ENCODE results near the gene METTL14.

- no peak for TF ChIP-seq CTCF (IDR thresholded peaks at IDR 0.05)
- no peak for TF ChIP-seq ZFX (IDR thresholded peaks at IDR 0.05; ENCODE audit: borderline replicate concordance)
These were observed 29.5 kb downstream of the METTL14 start for GRCh38 chr4:118714682-118715081.
